Loucy (cell line): Measurements from ENCODE around the gene TLE3.

Experiments used
- EZH2phosphoT487 ChIP-seq: fragments of 200-600 bp; IDR thresholded peaks from 2 replicates; pipeline ENCODE4 v1.6.1; 2018; ENCODE audit warnings: antibody characterized with exemption, mild to moderate bottlenecking, moderate library complexity, borderline replicate concordance
- TF ChIP-seq, protein P1 (sequence below): fragments of 200-600 bp; sonication (generic); conservative IDR thresholded peaks from 2 replicates; pipeline ENCODE4 v1.5.1; 2014; ENCODE audit warnings: mild to moderate bottlenecking, antibody characterized with exemption, low read length

GRCh38 chr15:70031713-70032112 lies 66.0 kb downstream of the TLE3 start:
- TF ChIP-seq, protein P1, sequence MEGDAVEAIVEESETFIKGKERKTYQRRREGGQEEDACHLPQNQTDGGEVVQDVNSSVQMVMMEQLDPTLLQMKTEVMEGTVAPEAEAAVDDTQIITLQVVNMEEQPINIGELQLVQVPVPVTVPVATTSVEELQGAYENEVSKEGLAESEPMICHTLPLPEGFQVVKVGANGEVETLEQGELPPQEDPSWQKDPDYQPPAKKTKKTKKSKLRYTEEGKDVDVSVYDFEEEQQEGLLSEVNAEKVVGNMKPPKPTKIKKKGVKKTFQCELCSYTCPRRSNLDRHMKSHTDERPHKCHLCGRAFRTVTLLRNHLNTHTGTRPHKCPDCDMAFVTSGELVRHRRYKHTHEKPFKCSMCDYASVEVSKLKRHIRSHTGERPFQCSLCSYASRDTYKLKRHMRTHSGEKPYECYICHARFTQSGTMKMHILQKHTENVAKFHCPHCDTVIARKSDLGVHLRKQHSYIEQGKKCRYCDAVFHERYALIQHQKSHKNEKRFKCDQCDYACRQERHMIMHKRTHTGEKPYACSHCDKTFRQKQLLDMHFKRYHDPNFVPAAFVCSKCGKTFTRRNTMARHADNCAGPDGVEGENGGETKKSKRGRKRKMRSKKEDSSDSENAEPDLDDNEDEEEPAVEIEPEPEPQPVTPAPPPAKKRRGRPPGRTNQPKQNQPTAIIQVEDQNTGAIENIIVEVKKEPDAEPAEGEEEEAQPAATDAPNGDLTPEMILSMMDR = no peak
- TF ChIP-seq EZH2phosphoT487 = no peak
